ENCODE results near the gene ATP13A4. TPM values are rescaled to one million over a fixed set of nuclear protein-coding genes. Genes with fewer than 3 reads are reported as not detected.

Gene ATP13A4
- total RNA-seq, 1 donor from 2014 or later: 0.49 TPM

DNA sequence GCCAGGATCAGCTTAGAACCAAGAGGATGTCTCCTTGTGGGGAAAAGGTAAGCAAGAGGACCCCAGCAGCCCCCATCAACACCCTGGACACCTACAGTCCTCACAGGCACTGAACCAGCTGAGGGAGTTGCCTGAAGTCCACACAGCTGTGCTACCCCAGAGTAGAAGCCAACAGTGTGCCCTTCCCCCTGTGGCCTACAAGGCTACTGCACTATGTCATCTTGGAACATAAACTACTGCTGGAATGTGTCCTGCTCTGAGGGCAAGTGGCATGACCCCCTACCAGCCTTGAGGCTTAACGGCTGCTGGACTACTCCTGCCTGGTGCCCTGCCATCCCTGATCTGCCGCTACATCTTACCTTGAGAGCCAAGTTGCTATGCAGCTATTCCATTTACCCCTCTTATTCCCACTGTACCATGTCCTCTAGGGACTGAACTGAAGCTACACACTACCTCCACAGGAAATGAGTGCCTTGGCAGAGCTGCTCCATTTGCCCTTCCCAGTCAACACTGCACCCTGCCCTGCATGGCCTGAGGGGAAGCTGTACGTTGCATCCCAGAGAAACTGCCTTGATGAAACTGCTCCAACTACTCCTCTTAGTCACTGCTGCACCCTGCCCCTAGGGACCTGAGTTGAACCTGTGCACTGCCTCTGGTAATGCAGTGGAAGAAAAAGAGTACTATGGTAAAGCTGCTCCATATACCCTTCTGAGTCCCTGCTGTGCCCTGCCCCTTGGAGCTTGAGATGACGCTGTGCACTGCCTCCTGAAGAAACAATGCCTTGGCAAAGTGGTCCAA, 135.9 kb downstream of the ATP13A4 start:
- Mint-ChIP-seq H3K27ac (ENCODE audit: unreplicated experiment) (no peak overlapping the region), H3K4me3 (ENCODE audit: unreplicated experiment) (no peak overlapping the region), H3K4me1 (ENCODE audit: unreplicated experiment) (no peaks in the 10 kb centered on the region), H3K27me3 (ENCODE audit: unreplicated experiment) (no peaks in the 10 kb centered on the region), H3K36me3 (ENCODE audit: low read depth, unreplicated experiment) (peaks cover 4% of the 10 kb centered on the region), H3K9me3 (ENCODE audit: unreplicated experiment) (peaks cover 6% of the 10 kb centered on the region)
- TF ChIP-seq, protein P1, sequence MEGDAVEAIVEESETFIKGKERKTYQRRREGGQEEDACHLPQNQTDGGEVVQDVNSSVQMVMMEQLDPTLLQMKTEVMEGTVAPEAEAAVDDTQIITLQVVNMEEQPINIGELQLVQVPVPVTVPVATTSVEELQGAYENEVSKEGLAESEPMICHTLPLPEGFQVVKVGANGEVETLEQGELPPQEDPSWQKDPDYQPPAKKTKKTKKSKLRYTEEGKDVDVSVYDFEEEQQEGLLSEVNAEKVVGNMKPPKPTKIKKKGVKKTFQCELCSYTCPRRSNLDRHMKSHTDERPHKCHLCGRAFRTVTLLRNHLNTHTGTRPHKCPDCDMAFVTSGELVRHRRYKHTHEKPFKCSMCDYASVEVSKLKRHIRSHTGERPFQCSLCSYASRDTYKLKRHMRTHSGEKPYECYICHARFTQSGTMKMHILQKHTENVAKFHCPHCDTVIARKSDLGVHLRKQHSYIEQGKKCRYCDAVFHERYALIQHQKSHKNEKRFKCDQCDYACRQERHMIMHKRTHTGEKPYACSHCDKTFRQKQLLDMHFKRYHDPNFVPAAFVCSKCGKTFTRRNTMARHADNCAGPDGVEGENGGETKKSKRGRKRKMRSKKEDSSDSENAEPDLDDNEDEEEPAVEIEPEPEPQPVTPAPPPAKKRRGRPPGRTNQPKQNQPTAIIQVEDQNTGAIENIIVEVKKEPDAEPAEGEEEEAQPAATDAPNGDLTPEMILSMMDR (IDR thresholded peaks at IDR 0.05; ENCODE audit: unreplicated experiment): no peak
- no peak for DNase-seq (ENCODE audit: low spot score)

DNA sequence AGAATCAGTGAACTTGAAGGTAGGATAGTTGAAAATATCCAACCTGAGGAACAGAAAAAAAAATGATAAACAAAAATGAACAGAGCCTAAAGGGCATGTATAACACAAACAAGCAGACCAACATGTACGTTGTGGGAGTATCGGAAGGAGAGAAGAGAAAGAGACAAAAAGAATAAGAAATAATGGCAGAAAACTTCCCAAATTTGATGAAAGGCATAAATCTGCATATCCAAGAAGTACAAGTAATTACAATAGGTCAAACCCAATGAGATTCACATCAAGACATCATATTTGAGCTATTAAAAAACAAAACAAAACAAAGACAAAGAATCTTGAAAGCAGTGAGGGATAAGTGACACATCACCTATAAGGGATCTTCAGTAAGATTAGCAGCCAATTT, 138.1 kb downstream of the ATP13A4 start:
- peaks cover 7% of the 10 kb centered on the region for H3K36me3 Mint-ChIP-seq (ENCODE audit: low read depth, unreplicated experiment)
- no peaks in the 10 kb centered on the region for H3K4me1 Mint-ChIP-seq (ENCODE audit: unreplicated experiment)
- TF ChIP-seq, protein P1 (IDR thresholded peaks at IDR 0.05; ENCODE audit: unreplicated experiment): no peak
- peaks cover 6% of the 10 kb centered on the region for H3K9me3 Mint-ChIP-seq (ENCODE audit: unreplicated experiment)
- no peak for DNase-seq (ENCODE audit: low spot score)
- no peak overlapping the region for H3K4me3 Mint-ChIP-seq (ENCODE audit: unreplicated experiment)
- no peaks in the 10 kb centered on the region for H3K27me3 Mint-ChIP-seq (ENCODE audit: unreplicated experiment)
- no peak overlapping the region for H3K27ac Mint-ChIP-seq (ENCODE audit: unreplicated experiment)

DNA sequence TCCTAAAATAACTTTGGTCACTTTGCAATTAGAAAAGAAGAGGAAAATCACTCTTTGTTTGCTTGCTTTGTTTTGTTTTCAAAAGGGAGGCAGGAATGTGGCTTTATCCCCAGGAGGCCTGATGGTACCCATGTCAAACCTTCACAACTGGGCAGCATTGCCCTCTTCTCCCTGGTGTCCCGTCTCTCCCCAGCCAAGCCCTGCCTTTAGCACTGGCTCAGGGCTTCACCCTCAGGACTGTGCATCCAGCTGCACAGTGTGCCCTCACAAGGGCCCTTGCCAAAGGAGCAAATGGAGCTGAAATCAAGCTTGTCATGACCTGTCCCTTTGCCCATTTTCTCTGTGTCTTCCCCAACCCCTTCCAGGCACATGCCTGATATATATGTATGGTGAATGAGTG, 147.0 kb downstream of the ATP13A4 start:
- peaks cover 3% of the 10 kb centered on the region for H3K36me3 Mint-ChIP-seq (ENCODE audit: low read depth, unreplicated experiment)
- H3K9me3 Mint-ChIP-seq (ENCODE audit: unreplicated experiment): no peaks in the 10 kb centered on the region
- no peaks in the 10 kb centered on the region for H3K27me3 Mint-ChIP-seq (ENCODE audit: unreplicated experiment)
- DNase-seq (ENCODE audit: low spot score): no peak
- no peaks in the 10 kb centered on the region for H3K4me1 Mint-ChIP-seq (ENCODE audit: unreplicated experiment)
- TF ChIP-seq, protein P1 (IDR thresholded peaks at IDR 0.05; ENCODE audit: unreplicated experiment): no peak
- H3K4me3 Mint-ChIP-seq (ENCODE audit: unreplicated experiment): no peak overlapping the region
- no peak overlapping the region for H3K27ac Mint-ChIP-seq (ENCODE audit: unreplicated experiment)

DNA sequence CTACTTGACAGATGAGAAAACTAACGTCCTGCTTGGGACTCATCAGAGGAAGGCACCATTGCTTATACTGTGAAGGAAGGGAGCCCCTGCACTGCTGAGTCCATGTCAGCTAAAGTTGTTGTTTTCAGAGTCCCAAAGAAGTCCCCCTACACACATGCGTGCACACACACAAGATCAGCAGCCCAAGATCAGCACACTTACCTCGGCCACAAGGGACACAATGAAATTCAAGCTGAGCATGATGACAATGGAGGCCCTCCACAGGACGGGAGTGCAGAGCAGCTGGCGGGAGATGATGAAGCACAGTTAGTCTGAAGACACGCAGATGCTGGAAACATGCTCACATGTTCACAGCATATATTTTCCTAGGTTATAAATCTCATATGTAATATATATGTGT, 147.6 kb downstream of the ATP13A4 start:
- no peak overlapping the region for H3K4me3 Mint-ChIP-seq (ENCODE audit: unreplicated experiment)
- DNase-seq (ENCODE audit: low spot score): no peak
- no peaks in the 10 kb centered on the region for H3K9me3 Mint-ChIP-seq (ENCODE audit: unreplicated experiment)
- no peak overlapping the region for H3K27ac Mint-ChIP-seq (ENCODE audit: unreplicated experiment)
- no peaks in the 10 kb centered on the region for H3K36me3 Mint-ChIP-seq (ENCODE audit: low read depth, unreplicated experiment)
- TF ChIP-seq, protein P1 (IDR thresholded peaks at IDR 0.05; ENCODE audit: unreplicated experiment): no peak
- no peaks in the 10 kb centered on the region for H3K27me3 Mint-ChIP-seq (ENCODE audit: unreplicated experiment)
- H3K4me1 Mint-ChIP-seq (ENCODE audit: unreplicated experiment): no peaks in the 10 kb centered on the region

DNA sequence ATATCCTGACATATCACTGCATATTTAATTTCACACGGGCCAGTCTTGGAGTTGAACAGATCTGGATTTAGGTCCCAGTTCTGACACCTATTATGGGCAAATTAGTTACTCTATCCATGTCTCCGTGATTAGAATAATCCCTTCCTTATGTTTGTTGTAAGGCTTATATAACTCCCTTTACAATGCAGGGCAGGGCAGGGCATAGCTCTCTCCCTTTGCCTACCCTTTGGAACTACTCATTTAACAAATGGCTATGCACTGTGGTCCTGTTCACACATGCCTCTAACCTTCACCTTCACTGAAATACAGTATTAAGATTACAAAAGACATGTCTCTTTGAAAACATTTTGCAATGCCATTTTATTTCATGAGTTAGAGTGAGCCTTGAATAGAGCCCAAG, 151.4 kb downstream of the ATP13A4 start:
- Mint-ChIP-seq H3K27me3 (ENCODE audit: unreplicated experiment) (no peaks in the 10 kb centered on the region), H3K27ac (ENCODE audit: unreplicated experiment) (no peak overlapping the region), H3K4me3 (ENCODE audit: unreplicated experiment) (no peak overlapping the region), H3K4me1 (ENCODE audit: unreplicated experiment) (no peaks in the 10 kb centered on the region), H3K36me3 (ENCODE audit: low read depth, unreplicated experiment) (no peaks in the 10 kb centered on the region), H3K9me3 (ENCODE audit: unreplicated experiment) (no peaks in the 10 kb centered on the region)
- no peak for DNase-seq (ENCODE audit: low spot score)
- TF ChIP-seq, protein P1 (IDR thresholded peaks at IDR 0.05; ENCODE audit: unreplicated experiment): no peak
